GM18868 (cell line): ENCODE data around the gene FAM50B.
"Not testable (repeated sequence)": the region's sequence is repeated elsewhere in the genome, so short reads cannot be mapped to it uniquely, and the experiment has no call there.

Experiments used
- ATAC-seq: cut with Tn5 transposase; IDR thresholded peaks from one replicate; pipeline ENCODE4 v1.9.1; 2021; ENCODE audit warnings: mild to moderate bottlenecking, moderate library complexity; ENCODE audit not compliant: unreplicated experiment

The FAM50B gene

DNA sequence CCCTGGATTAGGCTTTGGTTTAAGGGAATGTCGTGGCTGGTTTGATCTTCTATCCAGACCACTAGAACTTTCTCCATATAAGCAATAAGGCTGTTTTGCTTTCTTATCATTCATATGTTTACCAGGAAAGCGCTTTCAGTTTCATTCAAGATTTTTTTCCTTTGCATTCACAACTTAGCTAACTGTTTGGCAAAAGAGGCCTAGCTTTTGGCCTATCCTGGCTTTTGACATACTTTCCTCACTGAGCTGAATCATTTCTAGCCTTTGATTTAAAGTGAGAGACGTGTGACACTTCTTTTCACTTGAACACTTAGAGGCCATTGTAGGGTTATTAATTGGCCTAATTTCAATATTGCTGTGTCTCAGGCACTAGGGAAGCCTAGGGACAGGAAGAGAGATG, 1.7 kb upstream of the FAM50B start:
- no peak for ATAC-seq

DNA sequence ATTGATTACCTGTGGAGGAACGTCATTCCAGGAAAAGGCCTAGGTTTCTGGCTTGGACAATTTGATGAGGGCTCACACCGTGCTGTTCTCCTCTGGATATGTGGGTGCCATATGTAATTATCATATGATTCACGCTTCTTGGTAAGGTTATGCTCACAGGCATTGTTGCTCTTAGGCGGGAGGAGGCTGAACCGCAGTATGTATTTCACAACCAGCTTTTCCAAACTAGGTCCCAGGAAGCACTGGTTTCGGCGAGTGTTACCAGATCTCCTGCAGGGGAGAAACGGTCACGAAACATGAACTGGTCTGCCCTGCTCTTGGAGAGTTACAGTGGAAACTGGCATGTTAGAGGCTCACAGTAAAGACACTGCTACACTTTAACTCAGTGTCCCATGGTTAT, 793 bp upstream of the FAM50B start:
- ATAC-seq = no peak

DNA sequence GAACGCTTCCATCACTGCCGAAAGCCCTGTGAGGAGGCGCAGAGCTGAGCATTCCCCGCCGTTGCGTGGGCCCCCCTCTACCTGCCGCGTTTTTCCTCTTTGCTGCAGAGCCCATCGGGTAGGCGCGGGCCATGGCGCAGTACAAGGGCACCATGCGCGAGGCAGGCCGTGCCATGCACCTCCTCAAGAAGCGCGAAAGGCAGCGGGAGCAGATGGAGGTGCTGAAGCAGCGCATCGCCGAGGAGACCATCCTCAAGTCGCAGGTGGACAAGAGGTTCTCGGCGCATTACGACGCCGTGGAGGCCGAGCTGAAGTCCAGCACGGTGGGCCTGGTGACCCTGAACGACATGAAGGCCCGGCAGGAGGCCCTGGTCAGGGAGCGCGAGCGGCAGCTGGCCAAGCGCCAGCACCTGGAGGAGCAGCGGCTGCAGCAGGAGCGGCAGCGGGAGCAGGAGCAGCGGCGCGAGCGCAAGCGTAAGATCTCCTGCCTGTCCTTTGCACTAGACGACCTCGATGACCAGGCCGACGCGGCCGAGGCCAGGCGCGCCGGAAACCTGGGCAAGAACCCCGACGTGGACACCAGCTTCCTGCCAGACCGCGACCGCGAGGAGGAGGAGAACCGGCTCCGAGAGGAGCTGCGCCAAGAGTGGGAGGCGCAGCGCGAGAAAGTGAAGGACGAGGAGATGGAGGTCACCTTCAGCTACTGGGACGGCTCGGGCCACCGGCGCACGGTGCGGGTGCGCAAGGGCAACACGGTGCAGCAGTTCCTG, 693 bp downstream of the FAM50B start:
- no peak for ATAC-seq

DNA sequence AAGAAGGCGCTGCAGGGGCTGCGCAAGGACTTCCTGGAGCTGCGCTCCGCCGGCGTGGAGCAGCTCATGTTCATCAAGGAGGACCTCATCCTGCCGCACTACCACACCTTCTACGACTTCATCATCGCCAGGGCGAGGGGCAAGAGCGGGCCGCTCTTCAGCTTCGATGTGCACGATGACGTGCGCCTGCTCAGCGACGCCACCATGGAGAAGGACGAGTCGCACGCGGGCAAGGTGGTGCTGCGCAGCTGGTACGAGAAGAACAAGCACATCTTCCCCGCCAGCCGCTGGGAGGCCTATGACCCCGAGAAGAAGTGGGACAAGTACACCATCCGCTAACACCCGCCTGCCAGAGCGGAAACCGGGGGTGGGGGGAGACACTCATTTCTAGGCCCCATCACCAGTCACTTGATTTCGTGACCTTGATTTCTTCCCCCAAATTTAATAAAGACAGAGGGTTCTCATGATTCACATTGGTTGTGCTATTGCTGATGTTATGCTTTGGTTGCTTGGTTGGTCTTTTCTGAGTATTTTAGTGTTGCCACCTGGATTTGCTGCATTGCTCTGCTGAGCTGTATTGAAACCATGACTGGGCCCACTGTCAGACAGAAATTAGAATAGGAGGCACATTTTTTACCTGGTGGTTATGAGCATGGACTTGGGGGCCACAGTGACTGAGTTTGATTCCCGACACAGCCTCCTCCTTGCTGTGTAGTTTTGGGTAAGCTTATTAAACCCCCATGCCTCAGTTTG, 1.5 kb downstream of the FAM50B start:
- ATAC-seq = no peak

DNA sequence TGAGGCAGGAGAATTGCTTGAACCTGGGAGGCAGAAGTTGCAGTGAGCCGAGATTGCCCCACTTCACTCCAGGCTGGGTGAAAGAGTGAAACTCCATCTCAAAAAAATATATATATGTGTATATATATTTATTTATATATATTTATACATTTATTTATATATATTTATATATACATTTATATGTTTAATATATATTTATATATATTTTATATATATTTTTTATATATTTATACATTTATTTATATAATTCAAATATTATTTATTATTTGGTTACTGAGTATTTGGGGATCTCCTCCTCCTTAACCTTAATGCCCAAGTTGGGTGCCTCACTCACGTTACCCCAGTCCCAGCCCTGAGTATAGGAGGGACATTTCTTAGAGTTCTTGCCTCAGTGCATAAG, 2.7 kb downstream of the FAM50B start:
- no peak for ATAC-seq

- ATAC-seq = no peak
These were observed 3.2 kb downstream of the FAM50B start for GRCh38 chr6:3852391-3852790.

DNA sequence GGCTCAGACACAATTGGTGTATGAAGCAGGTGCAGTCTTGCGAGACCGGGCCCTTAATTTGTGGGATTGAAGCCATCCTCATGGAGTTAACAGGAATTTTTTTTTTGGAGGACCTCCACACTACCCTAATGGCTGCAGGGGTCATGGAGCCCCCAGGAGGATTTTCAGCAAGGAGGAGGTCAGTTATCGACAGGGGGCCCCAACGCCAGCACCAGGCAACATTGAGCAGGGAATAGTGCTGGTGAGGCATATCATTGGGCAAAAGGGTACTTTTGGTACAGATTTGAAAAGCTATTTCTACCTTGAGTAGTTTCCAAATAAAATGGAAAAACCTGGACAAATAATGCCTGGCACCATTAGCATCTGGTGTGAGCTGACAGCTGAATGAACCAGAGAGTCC, 6.7 kb downstream of the FAM50B start:
- ATAC-seq = no peak

DNA sequence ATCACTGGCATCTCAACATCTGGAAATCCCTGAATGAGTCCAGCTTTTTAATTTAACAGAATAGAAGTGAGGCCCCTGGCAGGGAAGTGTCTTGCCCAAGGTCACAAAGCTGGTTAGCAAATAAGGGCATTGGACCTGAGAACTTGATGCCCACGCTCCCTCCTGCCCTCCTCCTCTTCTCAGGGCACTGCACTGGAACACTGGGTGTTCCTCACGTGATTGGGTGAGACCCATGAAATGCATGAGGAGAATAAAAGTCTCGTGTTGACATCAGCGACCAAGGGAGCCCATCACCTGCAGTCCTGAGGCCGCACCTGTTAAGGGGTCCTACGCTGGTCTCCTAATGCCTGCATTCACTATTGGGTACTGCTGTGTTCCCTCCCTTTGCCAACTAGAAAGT, 7.4 kb downstream of the FAM50B start:
- ATAC-seq = no peak

- ATAC-seq = no peak
These were observed 8.6 kb downstream of the FAM50B start for GRCh38 chr6:3857468-3858456.

DNA sequence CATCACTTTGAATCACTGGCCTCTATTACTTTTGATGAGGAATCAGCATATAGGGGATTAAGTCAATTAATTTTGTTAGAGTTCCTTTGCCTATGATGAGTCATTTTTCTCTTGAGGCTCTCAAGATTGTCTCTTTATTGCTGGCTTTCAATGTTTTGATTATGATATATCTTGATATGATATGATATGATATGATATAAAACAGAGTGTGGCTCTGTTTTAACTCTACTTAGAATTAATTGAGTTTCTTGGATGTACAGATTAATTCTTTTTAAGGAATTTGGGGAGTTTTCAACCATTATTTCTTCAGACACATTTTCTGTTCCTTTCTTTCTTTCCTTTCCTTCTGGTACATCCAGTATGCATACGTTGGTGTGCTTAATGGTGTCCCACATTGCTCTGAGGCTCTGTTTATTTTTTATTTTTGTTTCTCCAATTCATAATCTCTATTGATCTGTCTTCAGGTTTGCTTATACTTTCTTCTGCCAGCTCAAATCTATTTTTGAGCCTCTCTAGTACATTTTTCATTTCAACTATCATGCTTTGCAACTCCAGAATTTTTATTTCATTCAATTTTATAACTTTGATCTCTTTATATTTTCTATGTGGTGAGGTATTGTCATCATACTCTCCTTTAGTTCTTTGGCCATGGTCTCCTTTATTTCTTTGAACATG, 10.8 kb downstream of the FAM50B start:
- ATAC-seq = no peak

- no peak for ATAC-seq
These were observed 12.3 kb downstream of the FAM50B start for GRCh38 chr6:3861424-3861823.

DNA sequence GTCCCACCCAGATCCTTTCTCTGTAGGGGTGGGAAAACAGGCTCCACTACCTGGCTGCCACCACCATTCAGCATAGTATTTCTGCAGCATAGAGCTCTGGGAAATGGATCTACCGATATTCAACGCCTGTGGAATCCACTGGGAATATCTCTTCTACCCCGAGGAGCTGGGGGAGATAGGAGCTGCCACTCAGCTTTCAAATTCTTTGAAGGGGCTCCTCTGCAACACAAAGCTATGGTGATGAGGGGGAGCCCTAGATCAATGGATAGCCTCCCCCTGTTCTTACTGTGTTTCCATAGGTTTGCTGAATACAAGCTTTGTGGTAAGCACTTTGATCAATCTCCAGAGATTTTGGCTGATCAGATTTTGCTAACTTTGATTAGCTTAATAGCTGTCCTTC, 12.9 kb downstream of the FAM50B start:
- no peak for ATAC-seq

- not testable (repeated sequence) for ATAC-seq
These were observed 14.1 kb downstream of the FAM50B start for GRCh38 chr6:3863322-3863721.

DNA sequence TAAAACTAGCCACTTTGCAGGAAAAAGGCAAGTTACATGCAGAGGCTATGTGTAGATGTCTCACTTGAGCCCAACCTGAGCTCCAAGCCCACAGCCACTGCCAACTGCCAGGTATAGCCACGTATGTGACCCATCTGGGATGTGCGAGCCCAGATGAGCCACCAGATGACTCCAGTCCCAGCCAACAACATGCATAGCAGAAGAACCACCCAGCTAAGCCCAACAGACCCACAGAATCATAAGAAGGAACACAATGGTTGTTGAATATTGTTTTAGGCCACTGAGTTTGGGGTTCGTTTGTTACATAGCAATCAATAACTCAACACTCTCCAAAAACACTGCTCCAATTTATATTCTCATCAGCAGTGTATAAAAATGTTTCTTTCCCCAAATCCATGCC, 16.3 kb downstream of the FAM50B start:
- ATAC-seq = no peak

DNA sequence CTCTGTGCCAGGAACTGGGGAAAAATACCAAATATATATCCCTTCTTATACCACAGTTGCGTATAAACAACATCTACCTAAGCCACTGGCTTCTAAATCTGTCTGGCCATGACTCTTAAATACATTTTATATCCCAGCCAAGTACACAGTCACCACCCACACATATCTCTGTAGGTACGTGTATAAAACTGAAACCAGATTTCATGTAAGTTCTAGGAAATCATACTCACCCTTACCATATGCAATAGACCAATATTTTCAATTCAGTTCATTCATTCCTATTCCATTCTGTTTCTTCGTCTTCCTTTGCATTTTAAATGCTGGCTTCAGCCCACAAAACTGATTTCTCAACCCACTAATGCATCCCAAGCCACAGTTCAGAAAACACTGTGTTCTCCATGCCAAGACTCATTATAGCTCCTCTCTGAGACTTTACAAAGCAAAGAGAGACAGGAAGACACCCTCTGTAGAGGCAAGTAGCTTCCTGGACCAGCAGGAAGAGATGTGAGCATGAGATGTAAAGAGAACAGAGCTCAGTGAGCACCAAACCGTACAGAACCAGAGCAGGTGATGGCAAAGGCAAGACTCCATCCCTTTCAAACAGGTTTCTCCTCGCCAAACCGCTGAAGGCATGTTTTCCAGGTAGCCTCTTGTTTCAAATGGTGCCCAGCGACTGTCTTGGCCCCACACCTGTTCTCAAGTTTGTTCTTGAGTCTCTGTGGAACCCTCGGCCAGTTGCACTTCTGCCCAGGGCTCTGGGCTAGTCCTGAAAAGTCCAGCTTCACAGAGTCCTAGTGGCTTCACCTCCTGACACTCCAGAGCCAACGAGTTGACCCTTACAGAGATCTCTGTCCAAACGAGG, 18.7 kb downstream of the FAM50B start:
- ATAC-seq = no peak

- no peak for ATAC-seq
These were observed 19.4 kb downstream of the FAM50B start for GRCh38 chr6:3868544-3868943.

DNA sequence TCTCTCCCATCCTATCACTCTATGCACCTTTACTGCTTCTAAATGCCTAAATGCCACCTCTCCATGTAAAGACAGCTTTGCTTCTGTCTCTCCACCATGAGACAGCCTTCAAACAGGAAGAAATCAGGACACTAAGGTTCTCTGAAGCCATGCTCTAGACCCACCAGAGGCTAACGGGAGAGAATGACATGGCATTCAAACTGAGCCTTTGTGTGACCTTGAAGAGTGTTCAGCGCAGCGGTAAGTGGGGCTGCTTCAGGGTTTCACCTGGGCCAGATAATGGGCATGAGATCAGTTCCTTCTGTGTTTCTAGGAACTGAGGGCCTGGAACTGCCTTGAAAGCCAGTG, 20.1 kb downstream of the FAM50B start:
- ATAC-seq = no peak

GRCh38 chr6:3869632-3870527, 20.7 kb downstream of the FAM50B start:
- ATAC-seq = no peak

GRCh38 chr6:3870528-3870925, 21.4 kb downstream of the FAM50B start:
- ATAC-seq = no peak
